Measurements from ENCODE around the gene PCSK6. TPM values are rescaled to one million over a fixed set of nuclear protein-coding genes. Genes with fewer than 3 reads are reported as not detected.

The PCSK6 gene
- total RNA-seq, 2 experiments from 2014 or later, result 0.28 TPM; not detected in 1

DNA sequence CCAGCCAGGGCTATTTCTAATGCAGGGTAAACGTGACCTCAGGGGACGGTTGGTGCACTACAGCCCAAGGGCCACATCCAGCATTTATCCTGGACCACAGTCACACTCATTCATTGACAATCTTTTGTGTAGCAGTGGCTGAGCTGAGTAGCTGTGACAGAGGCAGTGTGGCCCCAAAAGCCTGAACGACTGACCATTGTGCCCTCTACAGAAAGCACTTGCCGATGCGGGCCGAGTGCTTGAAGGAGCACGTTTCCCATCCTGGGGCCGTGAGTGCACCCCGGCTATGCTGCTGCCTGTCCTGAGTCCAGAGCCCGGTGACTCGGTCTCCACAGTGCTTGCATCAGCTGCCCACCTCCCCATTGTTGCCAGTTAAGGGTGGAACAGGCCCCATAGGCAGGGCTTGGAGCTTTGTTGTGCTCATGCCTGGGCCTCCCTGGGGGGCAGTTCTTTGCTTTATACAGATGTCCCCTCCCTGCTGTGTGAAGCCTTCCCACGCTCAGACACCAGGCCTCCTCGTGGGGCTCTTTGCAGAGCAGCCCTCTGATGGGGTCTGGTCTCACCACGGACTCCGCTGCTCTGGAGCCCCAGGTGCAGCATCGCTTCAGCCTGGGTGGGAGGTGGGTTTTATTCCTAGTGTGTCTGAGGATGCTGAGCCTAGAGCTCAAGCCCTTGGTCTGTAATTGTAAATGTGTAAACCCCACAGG lies 181.5 kb downstream of the PCSK6 start:
- no peak for ATAC-seq (ENCODE audit: poor library complexity)
- no peak overlapping the region for H3K27ac Mint-ChIP-seq
- H3K27me3 Mint-ChIP-seq, result peaks cover 4% of the 10 kb centered on the region
- no peaks in the 10 kb centered on the region for H3K4me1 ChIP-seq (ENCODE audit: insufficient read depth, low read length)
- ChIA-PET CTCF (interaction anchor here (1.4 kb wide), 1 partner anchor 8 kb away, joined by 4 read pairs; no protein-coding TSS in a partner anchor), POLR2A (interaction anchor here (1.0 kb wide), 1 partner anchor 12 kb away, joined by 3 read pairs; no protein-coding TSS in a partner anchor)
- H3K4me3 Mint-ChIP-seq, result no peak overlapping the region
- H3K36me3 ChIP-seq (ENCODE audit: insufficient read depth, low read length), result no peaks in the 10 kb centered on the region
- H3K4me1 Mint-ChIP-seq (ENCODE audit: low read depth), result no peaks in the 10 kb centered on the region
- H3K9me3 ChIP-seq (ENCODE audit: control insufficient read depth in 1 of 2, insufficient read depth in 1 of 2, low read length in 2 of 2), result no peaks in the 10 kb centered on the region
- DNase-seq, result peak in 1 of 14 experiments; percentile 30
- TF ChIP-seq, protein P1, sequence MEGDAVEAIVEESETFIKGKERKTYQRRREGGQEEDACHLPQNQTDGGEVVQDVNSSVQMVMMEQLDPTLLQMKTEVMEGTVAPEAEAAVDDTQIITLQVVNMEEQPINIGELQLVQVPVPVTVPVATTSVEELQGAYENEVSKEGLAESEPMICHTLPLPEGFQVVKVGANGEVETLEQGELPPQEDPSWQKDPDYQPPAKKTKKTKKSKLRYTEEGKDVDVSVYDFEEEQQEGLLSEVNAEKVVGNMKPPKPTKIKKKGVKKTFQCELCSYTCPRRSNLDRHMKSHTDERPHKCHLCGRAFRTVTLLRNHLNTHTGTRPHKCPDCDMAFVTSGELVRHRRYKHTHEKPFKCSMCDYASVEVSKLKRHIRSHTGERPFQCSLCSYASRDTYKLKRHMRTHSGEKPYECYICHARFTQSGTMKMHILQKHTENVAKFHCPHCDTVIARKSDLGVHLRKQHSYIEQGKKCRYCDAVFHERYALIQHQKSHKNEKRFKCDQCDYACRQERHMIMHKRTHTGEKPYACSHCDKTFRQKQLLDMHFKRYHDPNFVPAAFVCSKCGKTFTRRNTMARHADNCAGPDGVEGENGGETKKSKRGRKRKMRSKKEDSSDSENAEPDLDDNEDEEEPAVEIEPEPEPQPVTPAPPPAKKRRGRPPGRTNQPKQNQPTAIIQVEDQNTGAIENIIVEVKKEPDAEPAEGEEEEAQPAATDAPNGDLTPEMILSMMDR (IDR thresholded peaks at IDR 0.05), result no peak
- intact Hi-C loops (cut with DNase I, micrococcal nuclease), result no loop called here
- H3K27me3 ChIP-seq (ENCODE audit: control insufficient read depth in 1 of 2, insufficient read depth in 2 of 2, low read length in 2 of 2), result peaks cover 0 to 2% of the 10 kb centered on the region in 2 experiments
- no peaks in the 10 kb centered on the region for H3K36me3 Mint-ChIP-seq (ENCODE audit: low read depth)
- no peaks in the 10 kb centered on the region for H3K9me3 Mint-ChIP-seq
- no peak overlapping the region for H3K27ac ChIP-seq (ENCODE audit: low read depth in 1 of 2, low read length in 2 of 2)
- H3K4me3 ChIP-seq (ENCODE audit: low read length), result no peak overlapping the region

DNA sequence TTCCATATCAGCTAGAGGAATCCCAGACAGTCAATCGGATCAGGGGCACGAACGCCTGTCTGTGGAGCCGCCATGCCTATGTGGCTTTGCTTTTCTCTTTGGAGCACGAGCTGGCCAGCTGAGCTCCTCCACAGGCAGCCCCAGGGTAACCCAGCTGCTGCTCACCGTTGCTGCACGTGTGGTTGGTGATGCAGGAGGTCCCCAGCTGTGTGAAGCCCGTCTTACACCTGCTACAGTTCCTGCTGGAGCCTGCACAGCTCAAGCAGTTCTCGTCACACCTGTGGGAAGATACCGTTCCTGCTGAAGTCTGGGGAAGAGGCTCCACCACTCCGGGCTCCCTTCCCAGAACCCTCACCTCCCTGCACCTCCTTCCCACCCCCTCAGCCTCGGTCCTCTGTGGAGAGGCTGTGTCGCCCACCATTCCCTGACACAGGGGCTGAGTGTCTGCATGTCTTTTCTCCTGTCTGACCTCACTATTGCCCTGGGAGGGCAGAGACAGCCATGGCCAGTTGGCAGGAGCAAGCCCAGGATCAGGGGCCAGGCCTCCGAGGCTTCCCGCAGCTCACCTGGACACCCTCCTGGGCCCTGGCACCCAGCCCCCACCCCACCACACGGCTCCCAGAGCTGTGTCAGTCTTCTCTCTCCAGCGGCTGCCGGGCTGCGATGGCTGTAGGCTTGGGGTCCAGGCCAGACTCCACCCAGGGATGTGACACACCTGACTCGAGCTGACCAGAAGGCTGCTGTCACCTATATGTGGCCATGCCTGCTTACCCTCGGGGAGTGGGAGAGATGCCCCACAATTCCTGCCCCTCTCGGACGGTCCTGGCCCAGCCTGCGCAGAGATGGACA lies 182.2 kb downstream of the PCSK6 start:
- no peak overlapping the region for H3K27ac Mint-ChIP-seq
- POLR2A ChIA-PET, result interaction anchor here (1.0 kb wide), 1 partner anchor 13 kb away, joined by 3 read pairs; no protein-coding TSS in a partner anchor
- peaks cover 3% of the 10 kb centered on the region for H3K27me3 Mint-ChIP-seq
- ATAC-seq (ENCODE audit: poor library complexity) (no peak), DNase-seq (peak in 1 of 14 experiments; percentile 29)
- peaks cover 0 to 2% of the 10 kb centered on the region in 2 experiments for H3K27me3 ChIP-seq (ENCODE audit: control insufficient read depth in 1 of 2, insufficient read depth in 2 of 2, low read length in 2 of 2)
- no peak overlapping the region for H3K27ac ChIP-seq (ENCODE audit: low read depth in 1 of 2, low read length in 2 of 2)
- H3K4me3 Mint-ChIP-seq, result no peak overlapping the region
- H3K36me3 Mint-ChIP-seq (ENCODE audit: low read depth), result no peaks in the 10 kb centered on the region
- CTCF ChIA-PET, result no interaction called here
- H3K4me3 ChIP-seq (ENCODE audit: low read length), result no peak overlapping the region
- no peaks in the 10 kb centered on the region for H3K4me1 ChIP-seq (ENCODE audit: insufficient read depth, low read length)
- TF ChIP-seq, protein P1 (IDR thresholded peaks at IDR 0.05), result no peak
- no peaks in the 10 kb centered on the region for H3K36me3 ChIP-seq (ENCODE audit: insufficient read depth, low read length)
- H3K9me3 Mint-ChIP-seq, result no peaks in the 10 kb centered on the region
- intact Hi-C loops (cut with DNase I, micrococcal nuclease), result no loop called here
- H3K9me3 ChIP-seq (ENCODE audit: control insufficient read depth in 1 of 2, insufficient read depth in 1 of 2, low read length in 2 of 2), result no peaks in the 10 kb centered on the region
- H3K4me1 Mint-ChIP-seq (ENCODE audit: low read depth), result no peaks in the 10 kb centered on the region

DNA sequence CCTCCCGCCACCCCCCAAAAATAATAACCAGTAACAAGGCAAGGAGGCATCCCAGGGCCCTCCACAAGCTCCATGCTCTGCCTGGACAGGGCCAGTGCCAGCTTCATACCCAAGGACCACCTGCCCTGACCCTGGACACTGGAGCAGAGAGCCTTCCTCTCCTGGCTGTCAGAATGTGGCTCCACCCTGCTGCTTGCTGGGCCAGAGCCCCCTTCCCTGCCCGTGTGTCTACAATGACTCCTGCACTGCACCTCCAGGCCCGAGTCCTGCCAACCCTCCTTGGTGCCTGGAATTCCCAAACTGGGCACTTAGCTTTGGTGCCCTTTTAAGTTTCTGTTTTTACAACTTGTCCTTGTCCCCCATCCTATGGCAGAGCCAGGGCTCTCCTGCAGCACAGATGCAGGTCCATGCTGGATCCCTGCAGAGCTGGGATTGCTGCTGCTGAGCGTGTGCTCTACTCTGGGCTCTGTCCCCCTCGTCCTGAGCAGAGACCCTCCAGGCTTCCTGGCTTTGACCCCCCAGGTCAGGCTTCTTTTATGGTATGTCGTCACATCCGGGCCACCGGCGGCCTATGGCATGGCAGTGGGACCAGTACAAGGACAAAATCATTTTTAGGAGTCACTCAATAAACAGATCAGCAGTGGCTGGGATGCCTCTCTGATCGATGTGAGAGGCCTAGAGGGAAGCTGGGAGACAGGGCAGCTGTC lies 183.0 kb downstream of the PCSK6 start:
- ChIA-PET CTCF (no interaction called here), POLR2A (no interaction called here)
- no peaks in the 10 kb centered on the region for H3K36me3 Mint-ChIP-seq (ENCODE audit: low read depth)
- no peaks in the 10 kb centered on the region for H3K9me3 ChIP-seq (ENCODE audit: control insufficient read depth in 1 of 2, insufficient read depth in 1 of 2, low read length in 2 of 2)
- no peak overlapping the region for H3K27ac Mint-ChIP-seq
- H3K27me3 Mint-ChIP-seq, result no peaks in the 10 kb centered on the region
- no peak overlapping the region for H3K27ac ChIP-seq (ENCODE audit: low read depth in 1 of 2, low read length in 2 of 2)
- no peak overlapping the region for H3K4me3 Mint-ChIP-seq
- H3K4me1 Mint-ChIP-seq (ENCODE audit: low read depth), result no peaks in the 10 kb centered on the region
- DNase-seq (peak in 1 of 14 experiments; percentile 20), ATAC-seq (ENCODE audit: poor library complexity) (no peak)
- no peaks in the 10 kb centered on the region for H3K36me3 ChIP-seq (ENCODE audit: insufficient read depth, low read length)
- intact Hi-C loops (cut with DNase I, micrococcal nuclease), result no loop called here
- no peaks in the 10 kb centered on the region for H3K4me1 ChIP-seq (ENCODE audit: insufficient read depth, low read length)
- TF ChIP-seq, protein P1 (IDR thresholded peaks at IDR 0.05), result no peak
- no peaks in the 10 kb centered on the region for H3K9me3 Mint-ChIP-seq
- H3K4me3 ChIP-seq (ENCODE audit: low read length), result no peak overlapping the region
- H3K27me3 ChIP-seq (ENCODE audit: control insufficient read depth in 1 of 2, insufficient read depth in 2 of 2, low read length in 2 of 2), result peaks cover 0 to 2% of the 10 kb centered on the region in 2 experiments

Measured in CD4-positive, alpha-beta T cell (primary cell).